ENCODE data around the gene HCN4. TPM values are rescaled to one million over a fixed set of nuclear protein-coding genes. Genes with fewer than 3 reads are reported as not detected.
A peak's percentile ranks its signal among the peaks of the same experiment; 100 is the strongest.

The HCN4 gene
- total and polyA plus RNA-seq, 4 donors: not detected

DNA sequence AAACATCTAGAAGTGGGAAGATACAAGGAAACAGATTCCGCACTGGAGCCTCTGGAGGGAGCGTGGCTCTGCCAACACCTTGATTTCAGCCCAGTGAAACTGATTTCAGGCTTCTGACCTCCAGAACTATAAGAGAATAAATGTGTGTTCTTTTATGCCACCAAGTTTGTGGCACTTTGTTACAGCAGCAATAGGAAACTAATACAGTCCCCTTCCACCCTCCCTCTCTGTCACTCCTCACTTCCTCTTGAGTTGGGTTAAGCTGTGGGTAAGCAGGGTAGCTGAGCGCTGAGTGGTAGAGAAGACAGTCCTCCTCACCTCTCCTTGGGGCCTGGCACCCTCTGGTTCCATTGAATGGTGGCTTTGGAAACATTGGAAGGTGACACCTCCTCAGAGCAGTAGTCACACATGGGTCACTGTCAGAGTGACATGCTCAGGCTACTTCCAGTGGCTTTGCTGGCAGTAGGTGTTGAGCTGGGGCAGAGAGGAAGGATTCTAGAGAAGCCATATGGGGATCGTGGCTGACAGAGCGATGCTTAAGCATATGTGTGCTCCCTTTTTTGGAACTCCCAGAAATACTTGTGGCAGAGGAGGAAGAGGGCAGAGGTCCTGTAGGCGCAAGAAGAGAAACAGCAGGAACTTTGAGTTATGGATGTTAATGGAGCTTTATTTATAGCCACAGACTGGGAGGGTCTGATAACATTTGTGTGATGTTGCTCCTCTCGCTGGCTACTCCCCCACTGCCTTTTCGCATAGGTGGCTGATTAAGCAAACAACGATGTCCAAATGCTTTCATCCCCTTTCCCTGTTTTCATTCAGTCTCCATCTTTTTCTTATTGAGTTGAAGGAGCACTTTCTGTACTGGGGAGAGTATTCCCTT lies 14.8 kb upstream of the HCN4 start:
- Histone ChIP-seq H3K4me3 (ENCODE audit: low read depth in 1 of 3, low read length in 3 of 3) (no peak overlapping the region), H3K36me3 (ENCODE audit: control insufficient read depth in 4 of 4, insufficient read depth in 3 of 4, low read depth in 1 of 4, low read length in 3 of 4) (no peaks in the 10 kb centered on the region), H3K27me3 (ENCODE audit: control insufficient read depth in 4 of 4, insufficient read depth in 4 of 4, low read length in 3 of 4) (peaks cover 0 to 14% (median 4%) of the 10 kb centered on the region in 4 donors), H3K9ac (ENCODE audit: low read depth in 1 of 2, low read length in 2 of 2) (no peak overlapping the region), H3K4me1 (ENCODE audit: control insufficient read depth in 4 of 4, insufficient read depth in 4 of 4, low read length in 3 of 4) (no peaks in the 10 kb centered on the region), H3K27ac (ENCODE audit: low read depth in 1 of 2, low read length in 2 of 2) (no peak overlapping the region), H3K9me3 (ENCODE audit: control insufficient read depth in 4 of 4, low read length in 3 of 4) (peaks cover 0 to 11% (median 5%) of the 10 kb centered on the region in 4 donors)
- 73% methylated on average over 9 of the region's 9 CpGs for WGBS
- TF ChIP-seq GABPA (IDR thresholded peaks at IDR 0.05 in 1 of 2, conservative IDR thresholded peaks at IDR 0.05 in 1 of 2): no peak
- TF ChIP-seq, protein P1, sequence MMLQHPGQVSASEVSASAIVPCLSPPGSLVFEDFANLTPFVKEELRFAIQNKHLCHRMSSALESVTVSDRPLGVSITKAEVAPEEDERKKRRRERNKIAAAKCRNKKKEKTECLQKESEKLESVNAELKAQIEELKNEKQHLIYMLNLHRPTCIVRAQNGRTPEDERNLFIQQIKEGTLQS (IDR thresholded peaks at IDR 0.05): no peak
- DNase-seq (ENCODE audit: low spot score): no peak

DNA sequence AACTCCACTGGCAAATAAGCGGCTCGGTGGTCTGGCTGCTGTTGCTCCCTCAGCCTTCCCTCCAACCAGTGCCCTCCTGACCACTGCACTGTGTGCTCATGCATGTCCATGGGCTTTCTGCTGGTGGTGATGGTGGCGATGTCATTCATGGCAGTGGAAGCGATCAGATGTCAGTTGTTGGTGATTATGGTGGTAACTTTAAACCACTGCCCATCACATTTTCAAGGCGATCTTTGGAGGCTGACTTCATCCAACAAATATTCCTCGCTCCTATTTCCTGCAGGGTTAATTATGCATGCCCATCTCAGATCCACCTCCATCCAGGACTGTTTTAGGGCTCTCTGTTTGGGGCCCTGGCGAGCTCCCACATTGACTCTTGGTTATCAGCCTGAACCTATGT lies 13.4 kb upstream of the HCN4 start:
- Histone ChIP-seq H3K4me1 (ENCODE audit: control insufficient read depth in 4 of 4, insufficient read depth in 4 of 4, low read length in 3 of 4) (no peaks in the 10 kb centered on the region), H3K36me3 (ENCODE audit: control insufficient read depth in 4 of 4, insufficient read depth in 3 of 4, low read depth in 1 of 4, low read length in 3 of 4) (no peaks in the 10 kb centered on the region), H3K27me3 (ENCODE audit: control insufficient read depth in 4 of 4, insufficient read depth in 4 of 4, low read length in 3 of 4) (peaks cover 0 to 13% (median 4%) of the 10 kb centered on the region in 4 donors), H3K9ac (ENCODE audit: low read depth in 1 of 2, low read length in 2 of 2) (no peak overlapping the region), H3K27ac (ENCODE audit: low read depth in 1 of 2, low read length in 2 of 2) (no peak overlapping the region), H3K4me3 (ENCODE audit: low read depth in 1 of 3, low read length in 3 of 3) (no peak overlapping the region), H3K9me3 (ENCODE audit: control insufficient read depth in 4 of 4, low read length in 3 of 4) (peaks cover 0 to 11% (median 5%) of the 10 kb centered on the region in 4 donors)
- WGBS: 82% methylated on average over 7 of the region's 7 CpGs
- no peak for DNase-seq (ENCODE audit: low spot score)
- TF ChIP-seq EGR1 (IDR thresholded peaks at IDR 0.05; ENCODE audit: low read depth in 2 of 2) (no peak), HNF4A (conservative IDR thresholded peaks at IDR 0.05) (no peak), FOXA2 (IDR thresholded peaks at IDR 0.05) (no peak), HNF4G (IDR thresholded peaks at IDR 0.05) (no peak), RAD21 (IDR thresholded peaks at IDR 0.05) (no peak), NR2F2 (IDR thresholded peaks at IDR 0.05) (no peak), FOXA1 (IDR thresholded peaks at IDR 0.05) (no peak), TAF1 (conservative IDR thresholded peaks at IDR 0.05) (no peak), GABPA (IDR thresholded peaks at IDR 0.05 in 1 of 2, conservative IDR thresholded peaks at IDR 0.05 in 1 of 2) (no peak)
- TF ChIP-seq, protein P2, sequence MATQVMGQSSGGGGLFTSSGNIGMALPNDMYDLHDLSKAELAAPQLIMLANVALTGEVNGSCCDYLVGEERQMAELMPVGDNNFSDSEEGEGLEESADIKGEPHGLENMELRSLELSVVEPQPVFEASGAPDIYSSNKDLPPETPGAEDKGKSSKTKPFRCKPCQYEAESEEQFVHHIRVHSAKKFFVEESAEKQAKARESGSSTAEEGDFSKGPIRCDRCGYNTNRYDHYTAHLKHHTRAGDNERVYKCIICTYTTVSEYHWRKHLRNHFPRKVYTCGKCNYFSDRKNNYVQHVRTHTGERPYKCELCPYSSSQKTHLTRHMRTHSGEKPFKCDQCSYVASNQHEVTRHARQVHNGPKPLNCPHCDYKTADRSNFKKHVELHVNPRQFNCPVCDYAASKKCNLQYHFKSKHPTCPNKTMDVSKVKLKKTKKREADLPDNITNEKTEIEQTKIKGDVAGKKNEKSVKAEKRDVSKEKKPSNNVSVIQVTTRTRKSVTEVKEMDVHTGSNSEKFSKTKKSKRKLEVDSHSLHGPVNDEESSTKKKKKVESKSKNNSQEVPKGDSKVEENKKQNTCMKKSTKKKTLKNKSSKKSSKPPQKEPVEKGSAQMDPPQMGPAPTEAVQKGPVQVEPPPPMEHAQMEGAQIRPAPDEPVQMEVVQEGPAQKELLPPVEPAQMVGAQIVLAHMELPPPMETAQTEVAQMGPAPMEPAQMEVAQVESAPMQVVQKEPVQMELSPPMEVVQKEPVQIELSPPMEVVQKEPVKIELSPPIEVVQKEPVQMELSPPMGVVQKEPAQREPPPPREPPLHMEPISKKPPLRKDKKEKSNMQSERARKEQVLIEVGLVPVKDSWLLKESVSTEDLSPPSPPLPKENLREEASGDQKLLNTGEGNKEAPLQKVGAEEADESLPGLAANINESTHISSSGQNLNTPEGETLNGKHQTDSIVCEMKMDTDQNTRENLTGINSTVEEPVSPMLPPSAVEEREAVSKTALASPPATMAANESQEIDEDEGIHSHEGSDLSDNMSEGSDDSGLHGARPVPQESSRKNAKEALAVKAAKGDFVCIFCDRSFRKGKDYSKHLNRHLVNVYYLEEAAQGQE (IDR thresholded peaks at IDR 0.05): no peak
- TF ChIP-seq, protein P1 (IDR thresholded peaks at IDR 0.05): no peak

DNA sequence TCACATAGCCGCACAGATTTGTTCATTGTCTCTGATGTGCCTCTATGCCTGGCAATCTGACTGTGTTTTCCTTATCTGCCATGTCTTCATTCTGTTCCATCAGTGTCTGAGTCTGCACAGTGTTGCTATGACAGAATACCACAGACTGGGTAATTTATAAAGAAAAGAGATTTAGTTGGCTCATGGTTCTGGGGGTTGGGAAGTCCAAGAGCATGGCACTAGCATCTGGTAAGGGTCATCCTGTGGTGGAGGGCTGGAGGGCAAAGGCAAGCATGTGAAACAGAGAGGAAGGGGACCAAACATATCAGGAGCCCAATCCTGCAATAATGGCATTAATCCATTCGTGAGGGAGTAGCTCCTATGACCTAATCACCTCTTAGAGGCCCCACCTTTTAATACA lies 11.9 kb upstream of the HCN4 start:
- H3K27ac ChIP-seq (ENCODE audit: low read depth in 1 of 2, low read length in 2 of 2): no peak overlapping the region
- peaks cover 0 to 3% (median 0%) of the 10 kb centered on the region in 4 donors for H3K27me3 ChIP-seq (ENCODE audit: control insufficient read depth in 4 of 4, insufficient read depth in 4 of 4, low read length in 3 of 4)
- no peaks in the 10 kb centered on the region for H3K36me3 ChIP-seq (ENCODE audit: control insufficient read depth in 4 of 4, insufficient read depth in 3 of 4, low read depth in 1 of 4, low read length in 3 of 4)
- DNase-seq (ENCODE audit: low spot score): no peak
- peaks cover 0 to 11% (median 5%) of the 10 kb centered on the region in 4 donors for H3K9me3 ChIP-seq (ENCODE audit: control insufficient read depth in 4 of 4, low read length in 3 of 4)
- no peaks in the 10 kb centered on the region for H3K4me1 ChIP-seq (ENCODE audit: control insufficient read depth in 4 of 4, insufficient read depth in 4 of 4, low read length in 3 of 4)
- WGBS: 65% methylated on average over 2 of the region's 2 CpGs
- H3K9ac ChIP-seq (ENCODE audit: low read depth in 1 of 2, low read length in 2 of 2): no peak overlapping the region
- H3K4me3 ChIP-seq (ENCODE audit: low read depth in 1 of 3, low read length in 3 of 3): peak overlapping the region in 1 of 3 donors; percentile 1
- TF ChIP-seq RXRA (IDR thresholded peaks at IDR 0.05) (no peak), EGR1 (IDR thresholded peaks at IDR 0.05; ENCODE audit: low read depth in 2 of 2) (no peak), HNF4G (IDR thresholded peaks at IDR 0.05) (no peak), RAD21 (IDR thresholded peaks at IDR 0.05) (no peak), GABPA (IDR thresholded peaks at IDR 0.05 in 1 of 2, conservative IDR thresholded peaks at IDR 0.05 in 1 of 2) (no peak), YY1 (IDR thresholded peaks at IDR 0.05) (no peak), JUND (IDR thresholded peaks at IDR 0.05) (no peak)
- TF ChIP-seq, protein P2 (IDR thresholded peaks at IDR 0.05): no peak
- TF ChIP-seq, protein P3, sequence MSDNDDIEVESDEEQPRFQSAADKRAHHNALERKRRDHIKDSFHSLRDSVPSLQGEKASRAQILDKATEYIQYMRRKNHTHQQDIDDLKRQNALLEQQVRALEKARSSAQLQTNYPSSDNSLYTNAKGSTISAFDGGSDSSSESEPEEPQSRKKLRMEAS (IDR thresholded peaks at IDR 0.05): no peak
- TF ChIP-seq, protein P4, sequence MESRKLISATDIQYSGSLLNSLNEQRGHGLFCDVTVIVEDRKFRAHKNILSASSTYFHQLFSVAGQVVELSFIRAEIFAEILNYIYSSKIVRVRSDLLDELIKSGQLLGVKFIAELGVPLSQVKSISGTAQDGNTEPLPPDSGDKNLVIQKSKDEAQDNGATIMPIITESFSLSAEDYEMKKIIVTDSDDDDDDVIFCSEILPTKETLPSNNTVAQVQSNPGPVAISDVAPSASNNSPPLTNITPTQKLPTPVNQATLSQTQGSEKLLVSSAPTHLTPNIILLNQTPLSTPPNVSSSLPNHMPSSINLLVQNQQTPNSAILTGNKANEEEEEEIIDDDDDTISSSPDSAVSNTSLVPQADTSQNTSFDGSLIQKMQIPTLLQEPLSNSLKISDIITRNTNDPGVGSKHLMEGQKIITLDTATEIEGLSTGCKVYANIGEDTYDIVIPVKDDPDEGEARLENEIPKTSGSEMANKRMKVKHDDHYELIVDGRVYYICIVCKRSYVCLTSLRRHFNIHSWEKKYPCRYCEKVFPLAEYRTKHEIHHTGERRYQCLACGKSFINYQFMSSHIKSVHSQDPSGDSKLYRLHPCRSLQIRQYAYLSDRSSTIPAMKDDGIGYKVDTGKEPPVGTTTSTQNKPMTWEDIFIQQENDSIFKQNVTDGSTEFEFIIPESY (IDR thresholded peaks at IDR 0.05): no peak
